Ishikawa (cell line): ENCODE results near the gene CARD18.

Experiments used
- CEBPB ChIP-seq: IDR thresholded peaks from 2 replicates; pipeline ENCODE4 v1.6.1; 2012
- CREB1 ChIP-seq: IDR thresholded peaks from 2 replicates; pipeline ENCODE4 v1.6.1; 2012; ENCODE audit warnings: low read depth
- EGR1 ChIP-seq: IDR thresholded peaks from 2 replicates; pipeline ENCODE4 v1.6.1; 2012
- EP300 ChIP-seq: IDR thresholded peaks from 2 replicates; pipeline ENCODE4 v1.6.1; 2012; ENCODE audit warnings: borderline replicate concordance
- FOXM1 ChIP-seq: IDR thresholded peaks from 2 replicates; pipeline ENCODE4 v1.6.1; 2012; ENCODE audit warnings: low read depth, borderline replicate concordance
- NFIC ChIP-seq: IDR thresholded peaks from 2 replicates; pipeline ENCODE4 v1.6.1; 2012
- RAD21 ChIP-seq: IDR thresholded peaks from 2 replicates; pipeline ENCODE4 v1.6.1; 2012; ENCODE audit warnings: low read depth
- TAF1 ChIP-seq: IDR thresholded peaks from 2 replicates; pipeline ENCODE4 v1.6.1; 2012; ENCODE audit warnings: low read depth, mild to moderate bottlenecking
- TCF12 ChIP-seq: IDR thresholded peaks from 2 replicates; pipeline ENCODE4 v1.6.1; 2012; ENCODE audit warnings: low read depth
- TEAD4 ChIP-seq: IDR thresholded peaks from 2 replicates; pipeline ENCODE4 v1.6.1; 2012
- YY1 ChIP-seq: IDR thresholded peaks from 2 replicates; pipeline ENCODE4 v1.6.1; 2012; ENCODE audit warnings: low read depth
- ZBTB7A ChIP-seq: IDR thresholded peaks from 2 replicates; pipeline ENCODE4 v1.6.1; 2012; ENCODE audit warnings: low read depth
- TF ChIP-seq, protein P1 (sequence below): IDR thresholded peaks from 2 replicates; pipeline ENCODE4 v1.6.1; 2012
- TF ChIP-seq, protein P2 (sequence below): IDR thresholded peaks from 2 replicates; pipeline ENCODE4 v1.6.1; 2012; ENCODE audit warnings: low read depth, mild to moderate bottlenecking
- TF ChIP-seq, protein P3 (sequence below): IDR thresholded peaks from 2 replicates; pipeline ENCODE4 v1.6.1; 2012

Gene CARD18

DNA sequence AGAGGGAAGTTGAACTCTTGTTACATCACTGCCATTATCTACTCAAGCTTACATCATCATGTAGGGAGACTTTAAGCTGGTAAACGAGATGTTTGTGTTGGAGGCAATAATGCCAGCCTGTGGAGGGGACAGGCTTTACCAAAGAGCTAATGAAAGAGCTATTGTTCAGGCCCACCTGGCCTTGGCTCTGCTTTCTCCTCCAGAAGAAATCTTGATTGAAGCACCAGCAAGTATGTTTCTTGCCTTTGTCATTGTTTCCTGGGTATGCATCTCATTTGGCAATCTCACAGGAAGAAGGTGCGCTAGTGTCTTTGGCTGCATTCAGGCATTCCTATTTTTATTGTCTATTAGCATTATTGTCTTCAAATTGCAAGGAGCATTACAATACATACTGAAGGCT, 16.7 kb upstream of the CARD18 start:
- TF ChIP-seq CREB1 = no peak
- TF ChIP-seq, protein P1, sequence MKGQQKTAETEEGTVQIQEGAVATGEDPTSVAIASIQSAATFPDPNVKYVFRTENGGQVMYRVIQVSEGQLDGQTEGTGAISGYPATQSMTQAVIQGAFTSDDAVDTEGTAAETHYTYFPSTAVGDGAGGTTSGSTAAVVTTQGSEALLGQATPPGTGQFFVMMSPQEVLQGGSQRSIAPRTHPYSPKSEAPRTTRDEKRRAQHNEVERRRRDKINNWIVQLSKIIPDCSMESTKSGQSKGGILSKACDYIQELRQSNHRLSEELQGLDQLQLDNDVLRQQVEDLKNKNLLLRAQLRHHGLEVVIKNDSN = no peak
- no peak for TF ChIP-seq EP300
- TF ChIP-seq TEAD4 = no peak
- no peak for TF ChIP-seq TAF1
- TF ChIP-seq, protein P2, sequence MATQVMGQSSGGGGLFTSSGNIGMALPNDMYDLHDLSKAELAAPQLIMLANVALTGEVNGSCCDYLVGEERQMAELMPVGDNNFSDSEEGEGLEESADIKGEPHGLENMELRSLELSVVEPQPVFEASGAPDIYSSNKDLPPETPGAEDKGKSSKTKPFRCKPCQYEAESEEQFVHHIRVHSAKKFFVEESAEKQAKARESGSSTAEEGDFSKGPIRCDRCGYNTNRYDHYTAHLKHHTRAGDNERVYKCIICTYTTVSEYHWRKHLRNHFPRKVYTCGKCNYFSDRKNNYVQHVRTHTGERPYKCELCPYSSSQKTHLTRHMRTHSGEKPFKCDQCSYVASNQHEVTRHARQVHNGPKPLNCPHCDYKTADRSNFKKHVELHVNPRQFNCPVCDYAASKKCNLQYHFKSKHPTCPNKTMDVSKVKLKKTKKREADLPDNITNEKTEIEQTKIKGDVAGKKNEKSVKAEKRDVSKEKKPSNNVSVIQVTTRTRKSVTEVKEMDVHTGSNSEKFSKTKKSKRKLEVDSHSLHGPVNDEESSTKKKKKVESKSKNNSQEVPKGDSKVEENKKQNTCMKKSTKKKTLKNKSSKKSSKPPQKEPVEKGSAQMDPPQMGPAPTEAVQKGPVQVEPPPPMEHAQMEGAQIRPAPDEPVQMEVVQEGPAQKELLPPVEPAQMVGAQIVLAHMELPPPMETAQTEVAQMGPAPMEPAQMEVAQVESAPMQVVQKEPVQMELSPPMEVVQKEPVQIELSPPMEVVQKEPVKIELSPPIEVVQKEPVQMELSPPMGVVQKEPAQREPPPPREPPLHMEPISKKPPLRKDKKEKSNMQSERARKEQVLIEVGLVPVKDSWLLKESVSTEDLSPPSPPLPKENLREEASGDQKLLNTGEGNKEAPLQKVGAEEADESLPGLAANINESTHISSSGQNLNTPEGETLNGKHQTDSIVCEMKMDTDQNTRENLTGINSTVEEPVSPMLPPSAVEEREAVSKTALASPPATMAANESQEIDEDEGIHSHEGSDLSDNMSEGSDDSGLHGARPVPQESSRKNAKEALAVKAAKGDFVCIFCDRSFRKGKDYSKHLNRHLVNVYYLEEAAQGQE = no peak
- TF ChIP-seq TCF12 = no peak
- no peak for TF ChIP-seq CEBPB
- no peak for TF ChIP-seq YY1
- no peak for TF ChIP-seq NFIC
- TF ChIP-seq RAD21 = no peak
- TF ChIP-seq, protein P3, sequence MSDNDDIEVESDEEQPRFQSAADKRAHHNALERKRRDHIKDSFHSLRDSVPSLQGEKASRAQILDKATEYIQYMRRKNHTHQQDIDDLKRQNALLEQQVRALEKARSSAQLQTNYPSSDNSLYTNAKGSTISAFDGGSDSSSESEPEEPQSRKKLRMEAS = no peak
- no peak for TF ChIP-seq ZBTB7A
- no peak for TF ChIP-seq FOXM1

DNA sequence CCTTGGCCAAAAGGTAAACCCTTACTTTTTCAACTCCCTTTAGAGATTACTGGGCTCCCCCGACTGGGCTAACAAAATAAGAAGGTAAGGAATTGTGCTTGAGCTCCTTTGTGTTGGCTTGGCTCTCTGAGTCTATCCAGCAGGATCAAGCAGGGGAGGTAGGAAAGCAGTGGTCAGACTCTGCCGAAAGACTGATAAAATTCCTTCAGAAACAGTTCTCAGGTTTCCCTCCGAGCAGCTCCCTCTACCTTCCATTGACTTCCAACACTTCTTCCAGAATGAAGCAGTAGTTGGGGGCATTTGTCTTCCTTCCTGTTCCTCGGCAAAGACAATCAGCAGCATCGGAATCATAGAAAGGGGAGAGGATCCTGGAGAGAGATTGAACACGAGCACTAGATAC, 16.1 kb upstream of the CARD18 start:
- TF ChIP-seq RAD21 (no peak), CEBPB (no peak), CREB1 (no peak), EGR1 (no peak), NFIC (no peak), TEAD4 (no peak), YY1 (no peak), ZBTB7A (no peak), TCF12 (no peak), FOXM1 (no peak), EP300 (no peak), TAF1 (no peak)
- TF ChIP-seq, protein P2 = no peak
- TF ChIP-seq, protein P3 = no peak
- TF ChIP-seq, protein P1 = no peak

DNA sequence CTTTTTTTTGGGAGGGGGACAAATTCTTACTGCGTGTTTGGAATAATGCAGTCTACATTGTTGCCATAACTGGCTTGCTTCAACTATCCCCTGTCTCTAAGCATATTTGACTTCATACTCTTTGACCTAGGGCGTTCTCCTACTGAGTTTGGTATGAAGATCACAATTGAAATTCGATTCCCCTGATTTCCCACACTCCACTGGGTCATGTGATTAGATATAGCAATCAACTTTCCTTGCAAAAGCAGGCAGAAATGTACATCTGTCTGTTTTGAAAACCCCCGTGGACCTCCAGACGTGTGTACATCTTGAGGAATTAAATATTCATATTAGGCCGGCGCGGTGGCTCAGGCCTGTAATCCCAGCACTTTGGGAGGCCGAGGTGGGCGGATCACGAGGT, 13.8 kb upstream of the CARD18 start:
- TF ChIP-seq TCF12 (no peak), FOXM1 (no peak), CREB1 (no peak), TAF1 (no peak), RAD21 (no peak), ZBTB7A (no peak), YY1 (no peak), EGR1 (no peak), NFIC (no peak), CEBPB (no peak), TEAD4 (no peak), EP300 (no peak)
- TF ChIP-seq, protein P2 = no peak
- TF ChIP-seq, protein P1 = no peak
- TF ChIP-seq, protein P3 = no peak

DNA sequence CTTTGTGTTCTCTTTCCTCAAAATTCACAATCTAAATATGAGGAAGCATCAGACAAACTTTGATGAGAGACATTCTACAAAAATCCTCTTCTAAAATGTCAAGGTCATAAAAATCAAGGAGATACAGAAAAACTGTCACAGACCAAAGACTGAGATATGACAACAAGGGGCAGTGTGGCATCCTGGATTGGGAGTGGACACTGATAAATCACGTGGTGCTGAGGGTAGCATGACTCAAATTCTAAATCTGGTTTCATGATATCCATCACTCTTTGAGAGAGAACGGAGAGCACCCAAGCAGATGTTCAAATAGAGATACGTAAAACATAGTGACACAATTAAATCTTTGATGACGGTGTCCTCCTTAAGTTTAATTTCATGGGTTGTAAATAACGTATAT, 13.0 kb upstream of the CARD18 start:
- TF ChIP-seq FOXM1 (no peak), ZBTB7A (no peak), EP300 (no peak), YY1 (no peak), RAD21 (no peak), EGR1 (no peak), TEAD4 (no peak), TAF1 (no peak), CREB1 (no peak), TCF12 (no peak), CEBPB (no peak), NFIC (no peak)
- TF ChIP-seq, protein P1 = no peak
- TF ChIP-seq, protein P3 = no peak
- TF ChIP-seq, protein P2 = no peak
